OCI-LY3 (cell line): ENCODE results near the gene TCTN1.

Source experiments
- H2AFZ ChIP-seq: fragments of 200-600, 300-600 bp; shearing (Covaris generic); 2 replicates; pipeline ENCODE4 v1.6.0; 2014; ENCODE audit warnings: antibody characterized with exemption, low read depth, low read length
- H3K27ac ChIP-seq: fragments of 200-600, 300-600 bp; sonication (generic); 2 replicates; pipeline ENCODE4 v1.5.1; 2014; ENCODE audit warnings: mild to moderate bottlenecking, low read length, moderate library complexity, mixed read lengths
- H3K27me3 ChIP-seq: fragments of 200-600, 300-600 bp; sonication (generic); 2 replicates; pipeline ENCODE4 v1.6.1; 2014; ENCODE audit warnings: low read depth, low read length, mixed read lengths
- H3K36me3 ChIP-seq: fragments of 200-600, 300-600 bp; sonication (generic); replicated peaks from 2 replicates; pipeline ENCODE3; 2014; ENCODE audit warnings: low read depth, low read length, mixed read lengths
- H3K4me1 ChIP-seq: fragments of 300-600, 200-600 bp; sonication (generic); 2 replicates; pipeline ENCODE4 v1.6.1; 2014; ENCODE audit warnings: low read length, mixed read lengths
- H3K4me2 ChIP-seq: fragments of 200-600, 300-600 bp; sonication (generic); 2 replicates; pipeline ENCODE4 v1.6.1; 2014; ENCODE audit warnings: low read length, mixed read lengths
- H3K4me3 ChIP-seq: fragments of 300-600, 200-600 bp; sonication (generic); 2 replicates; pipeline ENCODE4 v1.5.1; 2014; ENCODE audit warnings: antibody characterized with exemption, mild to moderate bottlenecking, low read length, moderate library complexity
- H3K79me2 ChIP-seq: fragments of 300-600, 200-600 bp; shearing (Covaris generic); 2 replicates; pipeline ENCODE4 v1.6.1; 2014; ENCODE audit warnings: mild to moderate bottlenecking, low read length, mixed read lengths
- H3K9ac ChIP-seq: fragments of 300-600, 200-600 bp; shearing (Covaris generic); 2 replicates; pipeline ENCODE4 v1.6.0; 2014; ENCODE audit warnings: mild to moderate bottlenecking, low read length, moderate library complexity
- H3K9me3 ChIP-seq: fragments of 200-600, 300-600 bp; shearing (Covaris generic); 2 replicates; pipeline ENCODE4 v1.6.1; 2014; ENCODE audit warnings: low read length, mixed read lengths; ENCODE audit not compliant: insufficient read depth
- H4K20me1 ChIP-seq: fragments of 200-600, 300-600 bp; sonication (generic); 2 replicates; pipeline ENCODE4 v1.6.1; 2016; ENCODE audit warnings: low read length, mixed read lengths; ENCODE audit not compliant: insufficient read depth
- EZH2phosphoT487 ChIP-seq: fragments of 200-600 bp; shearing (Covaris generic); IDR thresholded peaks from 2 replicates; pipeline ENCODE4 v1.6.1; 2018; ENCODE audit warnings: antibody characterized with exemption, mixed run types, low read depth
- TF ChIP-seq, protein P1 (sequence below): fragments of 200-600, 300-600 bp; sonication (generic); IDR thresholded peaks from 2 replicates; pipeline ENCODE4 v1.5.1; 2014; ENCODE audit warnings: antibody characterized with exemption, low read length, low read depth

TCTN1 gene

DNA sequence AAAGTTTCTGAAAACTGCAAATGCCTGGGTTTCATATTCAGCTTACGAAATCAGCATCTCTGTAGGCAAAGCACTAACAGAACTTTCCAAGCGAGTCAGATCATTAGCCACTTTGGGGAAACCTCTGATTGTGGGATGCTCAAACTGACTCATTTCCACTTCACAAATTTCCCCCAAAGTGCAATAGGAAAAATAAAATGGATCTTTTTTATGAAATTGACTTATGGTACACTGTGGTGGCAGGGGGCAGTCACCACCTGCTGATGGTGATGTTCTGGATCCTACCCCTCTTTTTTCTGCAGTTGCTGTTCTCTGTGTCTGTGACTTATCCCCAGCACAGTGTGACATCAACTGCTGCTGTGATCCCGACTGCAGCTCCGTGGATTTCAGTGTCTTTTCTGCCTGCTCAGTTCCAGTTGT, 5.6 kb downstream of the TCTN1 start:
- Histone ChIP-seq H4K20me1 (no peaks in the 10 kb centered on the region), H3K79me2 (no peaks in the 10 kb centered on the region), H2AFZ (peak overlapping the region; percentile 3; the same call in 1 of the 2 replicates), H3K36me3 (peaks cover 6% of the 10 kb centered on the region), H3K9me3 (no peaks in the 10 kb centered on the region), H3K27ac (peak overlapping the region; percentile 72), H3K27me3 (no peaks in the 10 kb centered on the region), H3K4me3 (peak overlapping the region; percentile 73), H3K9ac (peak overlapping the region; percentile 65), H3K4me2 (peak overlapping the region; percentile 88), H3K4me1 (peaks cover 37% of the 10 kb centered on the region)
- TF ChIP-seq, protein P1, sequence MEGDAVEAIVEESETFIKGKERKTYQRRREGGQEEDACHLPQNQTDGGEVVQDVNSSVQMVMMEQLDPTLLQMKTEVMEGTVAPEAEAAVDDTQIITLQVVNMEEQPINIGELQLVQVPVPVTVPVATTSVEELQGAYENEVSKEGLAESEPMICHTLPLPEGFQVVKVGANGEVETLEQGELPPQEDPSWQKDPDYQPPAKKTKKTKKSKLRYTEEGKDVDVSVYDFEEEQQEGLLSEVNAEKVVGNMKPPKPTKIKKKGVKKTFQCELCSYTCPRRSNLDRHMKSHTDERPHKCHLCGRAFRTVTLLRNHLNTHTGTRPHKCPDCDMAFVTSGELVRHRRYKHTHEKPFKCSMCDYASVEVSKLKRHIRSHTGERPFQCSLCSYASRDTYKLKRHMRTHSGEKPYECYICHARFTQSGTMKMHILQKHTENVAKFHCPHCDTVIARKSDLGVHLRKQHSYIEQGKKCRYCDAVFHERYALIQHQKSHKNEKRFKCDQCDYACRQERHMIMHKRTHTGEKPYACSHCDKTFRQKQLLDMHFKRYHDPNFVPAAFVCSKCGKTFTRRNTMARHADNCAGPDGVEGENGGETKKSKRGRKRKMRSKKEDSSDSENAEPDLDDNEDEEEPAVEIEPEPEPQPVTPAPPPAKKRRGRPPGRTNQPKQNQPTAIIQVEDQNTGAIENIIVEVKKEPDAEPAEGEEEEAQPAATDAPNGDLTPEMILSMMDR: peak; percentile 67
- no peak for TF ChIP-seq EZH2phosphoT487

DNA sequence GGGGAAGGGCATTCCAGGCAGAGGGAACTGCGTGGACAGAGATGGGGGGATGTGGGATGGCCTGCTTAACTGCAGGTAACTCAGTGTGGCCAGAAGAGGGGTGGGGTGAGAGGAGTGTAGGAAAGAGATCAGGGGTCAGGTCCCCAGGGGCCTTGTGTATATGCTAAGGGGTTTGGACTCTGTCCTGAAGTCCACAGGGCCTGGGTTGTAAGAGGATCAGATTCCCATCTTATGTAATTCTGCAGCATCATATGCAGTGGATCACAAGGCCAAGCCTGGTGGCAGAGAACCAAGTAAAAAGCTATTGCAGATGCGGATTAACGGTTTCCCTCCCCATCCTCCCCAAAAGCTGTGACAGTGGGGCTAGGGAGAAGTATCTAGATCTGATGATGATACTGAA, 8.7 kb downstream of the TCTN1 start:
- H3K79me2 ChIP-seq: no peaks in the 10 kb centered on the region
- no peaks in the 10 kb centered on the region for H3K36me3 ChIP-seq
- H3K27me3 ChIP-seq: no peaks in the 10 kb centered on the region
- no peak overlapping the region for H2AFZ ChIP-seq
- H3K9ac ChIP-seq: no peak overlapping the region
- no peaks in the 10 kb centered on the region for H3K9me3 ChIP-seq
- peaks cover 29% of the 10 kb centered on the region for H3K4me1 ChIP-seq
- H3K4me3 ChIP-seq: no peak overlapping the region
- no peaks in the 10 kb centered on the region for H4K20me1 ChIP-seq
- no peak overlapping the region for H3K27ac ChIP-seq
- TF ChIP-seq, protein P1: no peak
- no peak for TF ChIP-seq EZH2phosphoT487
- no peak overlapping the region for H3K4me2 ChIP-seq

DNA sequence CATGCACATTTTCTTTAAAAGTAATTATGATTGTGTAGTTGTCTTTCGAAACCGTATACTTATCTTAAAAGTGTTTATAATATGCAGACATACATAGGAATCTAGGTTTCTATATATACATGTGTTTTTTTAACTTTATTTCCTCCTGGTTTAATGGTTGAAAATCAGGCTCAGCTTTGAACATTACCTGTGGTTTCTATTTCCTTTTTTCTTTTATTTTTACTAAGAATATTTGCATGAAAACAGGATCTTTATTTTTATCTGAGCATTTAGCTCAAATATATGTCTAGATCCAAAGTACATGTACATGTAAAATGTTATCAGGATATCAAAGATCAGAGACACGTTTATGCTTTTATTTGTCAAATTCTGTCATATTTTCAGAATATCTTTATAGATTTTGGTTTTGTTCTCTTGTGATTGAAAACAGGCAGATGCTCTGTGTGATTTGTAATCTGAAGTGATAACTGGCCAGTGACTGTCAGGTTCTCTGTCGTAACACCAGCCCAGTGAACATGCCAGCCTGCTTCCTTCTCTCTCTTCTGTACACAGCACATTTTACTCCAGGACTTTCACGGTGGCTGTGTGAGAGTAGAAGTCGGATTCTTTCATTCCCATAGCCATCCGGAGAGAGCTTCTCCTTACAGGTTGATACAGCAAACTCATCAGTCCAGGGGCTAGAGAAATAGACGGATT, 13.7 kb downstream of the TCTN1 start:
- Histone ChIP-seq H2AFZ (no peak overlapping the region), H3K4me1 (peaks cover 9% of the 10 kb centered on the region), H3K4me3 (no peak overlapping the region), H3K27ac (no peak overlapping the region), H3K36me3 (peaks cover 6% of the 10 kb centered on the region), H3K9ac (no peak overlapping the region), H3K27me3 (no peaks in the 10 kb centered on the region), H3K79me2 (no peaks in the 10 kb centered on the region), H4K20me1 (no peaks in the 10 kb centered on the region), H3K4me2 (no peak overlapping the region), H3K9me3 (no peaks in the 10 kb centered on the region)
- TF ChIP-seq, protein P1: no peak
- no peak for TF ChIP-seq EZH2phosphoT487

DNA sequence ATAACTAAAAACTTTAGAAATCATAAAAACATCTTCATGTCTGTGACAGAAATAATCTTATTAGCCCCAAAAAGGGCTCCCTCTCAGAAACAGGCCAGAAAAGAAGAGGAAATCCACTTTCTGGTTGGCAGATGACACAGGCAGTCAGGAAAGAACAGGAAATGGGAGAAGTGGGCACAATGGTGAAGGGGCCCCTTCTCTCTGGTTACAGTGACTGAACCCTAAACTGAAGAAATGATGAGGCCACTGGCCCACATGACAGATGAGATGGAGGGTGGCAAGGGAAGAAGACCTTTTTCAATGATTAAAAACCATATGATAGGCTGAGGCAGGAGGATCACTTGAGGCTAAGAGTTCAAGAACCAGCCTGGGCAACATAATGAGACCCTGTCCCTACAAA, 21.1 kb downstream of the TCTN1 start:
- no peaks in the 10 kb centered on the region for H3K79me2 ChIP-seq
- H3K4me2 ChIP-seq: no peak overlapping the region
- H3K27me3 ChIP-seq: no peaks in the 10 kb centered on the region
- H3K36me3 ChIP-seq: no peaks in the 10 kb centered on the region
- H3K9me3 ChIP-seq: no peaks in the 10 kb centered on the region
- no peak overlapping the region for H2AFZ ChIP-seq
- H3K27ac ChIP-seq: no peak overlapping the region
- H4K20me1 ChIP-seq: no peaks in the 10 kb centered on the region
- H3K4me3 ChIP-seq: no peak overlapping the region
- H3K9ac ChIP-seq: no peak overlapping the region
- TF ChIP-seq EZH2phosphoT487: no peak
- TF ChIP-seq, protein P1: no peak
- H3K4me1 ChIP-seq: 0 out of 2 replicates have a peak, but pooled peaks cover 3% of the 10 kb centered on the region
